ENCODE results near the gene SF3B6.
A peak's percentile ranks its signal among the peaks of the same experiment; 100 is the strongest.

The SF3B6 gene

GRCh38 chr2:24088821-24089359 is 12.8 kb upstream of the SF3B6 start:
- DNase-seq, result no peak

DNA sequence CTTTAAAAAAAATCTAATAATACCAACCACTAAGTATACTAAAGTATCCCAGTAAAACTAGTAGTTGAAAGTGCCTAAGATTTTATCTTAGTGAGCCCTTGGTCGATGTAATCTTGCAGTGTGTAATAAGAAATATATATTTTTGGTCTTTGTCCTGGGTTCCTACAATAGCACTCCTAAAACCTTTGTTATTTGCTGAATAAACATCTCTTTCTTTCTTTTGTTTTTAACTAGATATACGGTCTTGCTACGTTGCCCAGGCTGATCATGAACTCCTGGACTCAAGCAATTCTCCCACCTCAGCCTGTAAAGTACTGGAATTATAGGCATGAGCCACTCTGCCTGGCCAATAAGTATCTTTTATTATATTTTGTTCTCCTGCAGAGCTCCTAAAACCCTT is 10.9 kb upstream of the SF3B6 start:
- DNase-seq, result no peak

- DNase-seq, result no peak
Observed at GRCh38 chr2:24086241-24086640, 10.1 kb upstream of the SF3B6 start.

DNA sequence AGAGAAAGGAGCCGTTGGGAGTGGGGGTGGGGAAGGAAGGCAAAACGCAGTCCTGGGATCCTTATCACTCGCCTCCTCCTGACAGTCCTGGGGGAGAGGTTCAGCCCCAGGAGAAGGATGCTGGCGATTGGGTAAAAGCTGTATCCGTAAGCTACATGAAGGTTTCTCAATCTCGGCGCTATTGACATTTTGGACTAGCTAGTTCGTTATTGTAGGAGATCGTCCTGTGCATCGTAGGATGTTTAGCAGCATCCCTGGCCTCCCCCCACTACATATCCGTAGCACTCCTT is 9.0 kb upstream of the SF3B6 start:
- DNase-seq, result no peak

DNA sequence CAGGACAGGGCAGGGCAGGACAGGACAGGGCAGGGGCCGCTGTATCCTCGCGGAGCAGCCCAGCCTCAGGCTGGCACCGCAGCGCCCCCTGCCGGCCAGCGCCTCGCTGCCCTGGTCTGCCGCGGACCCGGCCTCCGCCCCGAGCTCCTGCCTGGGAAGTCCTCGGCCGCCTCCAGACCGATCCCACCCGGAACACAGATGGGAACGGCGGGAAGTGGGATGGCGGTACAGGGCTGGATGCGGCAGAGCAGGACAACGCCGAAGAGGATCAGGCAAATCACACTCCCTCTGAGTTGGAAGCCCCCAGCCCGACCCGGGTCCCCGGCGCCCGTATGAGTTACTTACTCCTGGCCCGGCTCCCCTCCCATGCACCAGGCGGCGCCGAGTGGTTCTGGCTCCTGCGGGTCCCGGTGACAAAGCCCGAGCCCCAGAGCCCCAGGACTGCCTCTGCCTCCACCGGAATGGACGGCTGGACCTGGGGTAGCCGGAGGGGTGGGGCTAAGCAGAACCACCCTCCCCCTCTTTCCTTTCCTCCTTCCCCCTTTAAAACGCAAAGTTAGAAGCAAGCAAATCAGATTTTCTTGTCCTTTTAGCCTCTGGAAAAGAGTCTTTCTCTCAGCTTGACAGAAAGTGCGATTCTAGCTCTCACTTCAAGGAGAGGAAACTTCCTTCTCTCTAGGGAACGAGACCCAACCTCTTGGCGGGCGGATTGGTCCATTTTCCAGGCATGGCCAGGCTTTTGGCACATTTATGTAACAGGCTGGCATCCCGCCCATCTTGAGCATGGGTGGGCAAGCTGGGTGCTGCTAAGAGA is 8.5 kb upstream of the SF3B6 start, which contains the start of gene TP53I3:
TSS of gene TP53I3 (minus strand) at position 449 of the 814 bp plus-strand sequence. CDS start 508 bp downstream, outside the sequence.
- peak; percentile 78 for DNase-seq

DNA sequence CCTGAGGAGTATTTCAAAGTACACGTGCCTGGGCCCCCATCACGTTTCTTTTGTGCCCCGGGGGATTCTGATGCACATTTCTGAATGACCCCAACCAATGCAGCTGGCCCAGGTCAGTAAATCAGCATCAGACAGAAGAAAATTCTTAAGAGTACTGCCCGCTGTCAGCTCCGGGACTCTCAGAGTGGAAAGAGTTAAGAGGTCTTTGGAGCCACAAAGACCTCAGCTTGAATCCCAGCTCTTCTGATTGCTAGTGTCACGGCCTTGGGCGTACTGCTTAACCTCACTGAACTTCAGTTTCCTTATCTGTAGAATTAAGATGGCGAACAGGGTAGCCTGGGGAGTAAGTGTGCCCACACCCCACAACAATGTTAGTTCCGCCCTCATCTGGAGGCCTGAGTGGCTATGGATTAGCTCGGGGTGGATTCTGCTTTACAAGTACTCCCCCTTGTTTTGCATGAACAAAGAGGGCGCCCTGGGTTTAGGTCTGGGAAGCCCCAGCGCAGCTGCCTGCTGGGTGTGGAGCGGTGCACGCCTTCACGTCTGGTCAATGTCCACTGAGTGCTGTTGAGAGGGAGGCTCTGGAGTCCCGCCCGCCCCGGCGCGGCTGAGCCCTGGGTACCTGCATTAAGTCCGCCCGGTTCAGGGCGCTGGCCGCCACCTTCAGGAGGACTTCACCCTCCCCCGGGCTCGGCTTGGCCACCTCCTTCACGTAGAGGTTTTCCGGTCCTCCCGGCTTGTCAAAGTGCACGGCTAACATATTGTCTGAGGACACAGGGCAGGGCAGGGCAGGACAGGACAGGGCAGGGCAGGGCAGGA is 7.7 kb upstream of the SF3B6 start:
- DNase-seq, result peak; percentile 41

GRCh38 chr2:24082787-24083566 is 6.9 kb upstream of the SF3B6 start:
- DNase-seq, result no peak

- DNase-seq, result no peak
Observed at GRCh38 chr2:24080701-24081100, 4.6 kb upstream of the SF3B6 start.

DNA sequence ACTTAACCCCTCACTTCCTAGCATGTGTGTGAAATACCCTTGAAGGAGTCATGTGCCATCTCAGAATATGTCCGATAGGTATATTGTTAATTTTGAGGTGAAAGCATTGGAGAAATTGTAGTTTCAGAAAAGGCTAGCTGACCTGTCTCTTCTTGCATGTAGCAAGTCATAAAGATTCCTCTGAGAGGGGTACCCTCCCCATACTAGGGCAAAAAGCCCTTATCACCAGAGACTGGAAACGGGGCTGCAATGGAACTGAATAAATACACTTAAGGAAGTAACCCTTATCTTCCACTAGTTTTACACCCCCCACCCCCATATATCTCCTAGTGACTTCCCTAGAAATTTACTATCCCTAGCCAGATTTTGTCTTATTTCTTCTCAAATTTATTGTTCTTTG is 1.8 kb upstream of the SF3B6 start:
- no peak for DNase-seq

- DNase-seq, result no peak
Observed at GRCh38 chr2:24077535-24077877, 1.4 kb upstream of the SF3B6 start.

- no peak for DNase-seq
Observed at GRCh38 chr2:24076849-24077534, 866 bp upstream of the SF3B6 start.

GRCh38 chr2:24075259-24075658 is 867 bp downstream of the SF3B6 start:
- DNase-seq, result no peak

DNA sequence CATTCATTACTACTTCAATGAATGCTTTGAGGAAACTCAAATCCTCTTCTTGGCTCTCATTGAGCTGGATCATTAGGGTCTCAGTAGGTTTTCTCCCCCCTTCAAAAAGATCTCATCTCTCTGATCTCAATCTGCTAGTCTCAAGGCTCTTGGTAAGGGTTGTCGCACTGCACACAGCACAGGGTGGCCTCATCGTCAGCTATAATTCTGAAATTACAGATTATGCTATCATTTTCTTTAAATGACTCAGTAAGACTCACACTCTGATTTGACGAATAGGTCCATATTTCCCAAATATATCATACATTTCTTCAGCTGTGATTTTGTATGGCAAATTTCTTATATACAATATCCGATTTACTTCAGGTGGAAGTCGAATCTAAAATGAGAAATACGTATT is 2.3 kb downstream of the SF3B6 start:
- no peak for DNase-seq

GRCh38 chr2:24072259-24072658 is 3.9 kb downstream of the SF3B6 start:
- DNase-seq, result no peak

DNA sequence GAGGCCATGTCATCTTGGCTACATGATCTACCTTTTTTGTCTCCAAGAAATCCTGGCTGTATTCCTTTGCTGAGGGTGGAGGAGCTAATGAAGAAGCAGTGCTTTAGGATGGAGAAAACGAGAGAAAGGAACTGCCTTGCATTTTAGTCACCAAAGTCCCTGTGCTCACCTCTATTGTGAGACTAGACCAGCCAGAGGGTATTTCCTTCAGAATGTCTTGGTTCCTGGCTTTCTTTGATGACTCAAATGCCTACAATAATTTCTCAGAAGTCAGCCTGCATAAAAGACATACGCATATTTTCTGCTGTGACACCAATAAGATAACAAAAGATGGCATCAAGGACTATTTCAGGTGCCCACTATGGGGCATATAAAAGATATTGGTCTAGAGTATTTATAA is 10.8 kb downstream of the SF3B6 start:
- DNase-seq, result no peak

DNA sequence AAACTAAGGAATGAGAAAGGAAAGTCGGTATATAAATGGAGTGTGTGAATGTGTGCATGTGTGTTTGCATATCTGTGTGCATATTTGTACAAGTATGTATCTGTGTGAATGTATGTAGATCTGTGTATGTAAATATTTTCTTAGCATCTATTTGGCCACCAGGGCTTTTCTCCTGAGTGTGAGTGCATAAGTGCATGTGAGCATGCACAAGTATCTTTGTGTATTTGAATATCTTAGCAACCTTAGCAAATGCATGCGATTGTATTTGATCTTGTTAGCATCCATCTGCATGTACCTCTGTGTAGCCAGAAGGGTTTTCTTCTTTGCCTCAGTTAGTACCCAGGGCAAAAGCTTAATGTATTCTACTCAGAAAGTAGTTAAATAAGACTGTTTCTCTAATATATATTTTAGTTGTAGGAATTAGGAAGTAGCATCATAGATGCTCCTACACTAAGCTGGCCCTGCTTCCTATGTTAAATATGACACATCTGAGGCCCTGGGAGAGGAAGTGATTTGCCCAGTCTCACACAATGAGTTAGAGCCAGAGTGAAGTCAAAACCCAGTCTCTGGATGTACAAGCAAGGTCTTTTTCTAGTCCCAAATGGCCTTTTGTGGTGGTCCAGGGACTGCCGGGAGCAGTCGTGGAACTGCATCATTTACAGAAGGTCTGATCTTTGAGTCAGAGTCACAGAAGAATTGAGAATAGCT is 17.4 kb downstream of the SF3B6 start:
- DNase-seq, result no peak

- no peak for DNase-seq
Observed at GRCh38 chr2:24055750-24056149, 20.4 kb downstream of the SF3B6 start.

DNA sequence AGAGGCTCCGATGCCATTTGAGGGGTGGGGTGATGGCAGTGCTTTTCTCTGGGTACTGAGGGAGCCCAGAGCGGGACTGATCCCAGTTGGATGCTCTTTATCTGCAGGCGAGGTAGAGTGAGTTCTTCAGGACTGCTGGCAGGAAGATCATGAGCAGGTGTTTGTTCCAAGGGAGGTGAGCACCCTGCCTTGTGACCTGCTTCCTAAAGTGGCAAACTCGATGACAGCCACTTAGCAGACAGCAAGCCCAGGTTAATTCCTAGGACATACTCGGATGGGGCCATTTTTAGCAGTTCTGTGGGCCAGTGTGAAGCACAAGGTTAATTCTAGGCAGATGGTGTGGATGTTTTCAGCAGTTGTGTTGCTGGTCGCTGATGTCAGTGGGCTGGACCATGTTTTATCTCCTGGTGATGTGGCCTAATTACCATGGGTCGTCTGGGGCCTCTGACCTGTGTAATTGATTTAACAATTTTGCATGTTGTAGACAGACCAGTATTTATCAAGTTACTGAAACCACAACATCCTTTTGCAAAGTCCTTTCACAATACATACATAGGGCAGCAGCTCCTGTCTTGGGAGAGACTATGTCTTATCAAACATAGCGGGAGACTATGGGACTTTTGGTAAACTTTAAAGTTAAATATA is 21.6 kb downstream of the SF3B6 start:
- no peak for DNase-seq

- no peak for DNase-seq
Observed at GRCh38 chr2:24052951-24053350, 23.2 kb downstream of the SF3B6 start.

- DNase-seq, result no peak
Observed at GRCh38 chr2:24051833-24052232, 24.3 kb downstream of the SF3B6 start.

All from activated CD4-positive, alpha-beta T cell treated with anti-CD3 and anti-CD28 coated beads, Interleukin-2, amount 50 U/mL, for 1 hour (primary cell).